Measurements from ENCODE around the gene CALCOCO1. TPM values are rescaled to one million over a fixed set of nuclear protein-coding genes. Genes with fewer than 3 reads are reported as not detected.

CALCOCO1 gene
- total RNA-seq, 1 experiment from 2014 or later: 48.0 TPM

GRCh38 chr12:53758730-53759103 is 31.5 kb upstream of the CALCOCO1 start:
- BruUV-seq (replicated peaks): no TSS peak

GRCh38 chr12:53758081-53758729 is 31.0 kb upstream of the CALCOCO1 start:
- Histone ChIP-seq H3K4me1 (ENCODE audit: control insufficient read depth, insufficient read depth, low read length) (peaks cover 23% of the 10 kb centered on the region), H3K9me3 (ENCODE audit: control insufficient read depth, insufficient read depth, low read depth, low read length) (no peaks in the 10 kb centered on the region), H3K36me3 (ENCODE audit: control insufficient read depth, insufficient read depth, low read length) (no peaks in the 10 kb centered on the region), H3K27ac (ENCODE audit: low read length) (no peak overlapping the region; the same call in 1 of the 2 replicates), H3K27me3 (ENCODE audit: control insufficient read depth, insufficient read depth, low read length) (no peaks in the 10 kb centered on the region), H3K4me3 (ENCODE audit: low read depth in 2 of 2, low read length in 2 of 2) (no peak overlapping the region)
- ChIA-PET POLR2A (no interaction called here), CTCF (interaction anchor here (1.4 to 4.1 kb wide), 2 partner anchors 12 kb away, joined by 4 to 19 read pairs; no protein-coding TSS in a partner anchor)
- in situ Hi-C loops (cut with HindIII; ENCODE audit: low pct_unique_long_range_greater_than_20kb, low sequenced_read_pairs) (no loop called here), intact Hi-C loops (cut with micrococcal nuclease; ENCODE audit: unreplicated experiment) (no loop called here)
- no peak for DNase-seq (ENCODE audit: low read depth, low spot score)
- TF ChIP-seq TCF7L2 (IDR thresholded peaks at IDR 0.05; ENCODE audit: low read depth, low read length) (no peak), CTCF (IDR thresholded peaks at IDR 0.05) (no peak)
- BruUV-seq (replicated peaks): no TSS peak
- no peak for ATAC-seq

More at GRCh38 chr12:53758730-53759103, 31.5 kb upstream of the CALCOCO1 start:
- ATAC-seq (no peak), DNase-seq (ENCODE audit: low read depth, low spot score) (no peak)
- Histone ChIP-seq H3K36me3 (ENCODE audit: control insufficient read depth, insufficient read depth, low read length) (no peaks in the 10 kb centered on the region), H3K27me3 (ENCODE audit: control insufficient read depth, insufficient read depth, low read length) (no peaks in the 10 kb centered on the region), H3K27ac (ENCODE audit: low read length) (no peak overlapping the region), H3K9me3 (ENCODE audit: control insufficient read depth, insufficient read depth, low read depth, low read length) (no peaks in the 10 kb centered on the region), H3K4me3 (ENCODE audit: low read depth in 2 of 2, low read length in 2 of 2) (no peak overlapping the region), H3K4me1 (ENCODE audit: control insufficient read depth, insufficient read depth, low read length) (peaks cover 22% of the 10 kb centered on the region)
- CTCF ChIA-PET: interaction anchor here (4.1 kb wide), 1 partner anchor 13 kb away, joined by 19 read pairs; no protein-coding TSS in a partner anchor
- intact Hi-C loops (cut with micrococcal nuclease; ENCODE audit: unreplicated experiment): no loop called here
- in situ Hi-C loops (cut with HindIII; ENCODE audit: low pct_unique_long_range_greater_than_20kb, low sequenced_read_pairs): no loop called here
- TF ChIP-seq TCF7L2 (IDR thresholded peaks at IDR 0.05; ENCODE audit: low read depth, low read length) (no peak), POLR2AphosphoS5 (IDR thresholded peaks at IDR 0.05; ENCODE audit: low read depth, low read length) (no peak), SIN3A (IDR thresholded peaks at IDR 0.05; ENCODE audit: borderline replicate concordance, insufficient read depth, low read depth, low read length) (no peak), CTCF (IDR thresholded peaks at IDR 0.05) (no peak)
- TF ChIP-seq, protein P1, sequence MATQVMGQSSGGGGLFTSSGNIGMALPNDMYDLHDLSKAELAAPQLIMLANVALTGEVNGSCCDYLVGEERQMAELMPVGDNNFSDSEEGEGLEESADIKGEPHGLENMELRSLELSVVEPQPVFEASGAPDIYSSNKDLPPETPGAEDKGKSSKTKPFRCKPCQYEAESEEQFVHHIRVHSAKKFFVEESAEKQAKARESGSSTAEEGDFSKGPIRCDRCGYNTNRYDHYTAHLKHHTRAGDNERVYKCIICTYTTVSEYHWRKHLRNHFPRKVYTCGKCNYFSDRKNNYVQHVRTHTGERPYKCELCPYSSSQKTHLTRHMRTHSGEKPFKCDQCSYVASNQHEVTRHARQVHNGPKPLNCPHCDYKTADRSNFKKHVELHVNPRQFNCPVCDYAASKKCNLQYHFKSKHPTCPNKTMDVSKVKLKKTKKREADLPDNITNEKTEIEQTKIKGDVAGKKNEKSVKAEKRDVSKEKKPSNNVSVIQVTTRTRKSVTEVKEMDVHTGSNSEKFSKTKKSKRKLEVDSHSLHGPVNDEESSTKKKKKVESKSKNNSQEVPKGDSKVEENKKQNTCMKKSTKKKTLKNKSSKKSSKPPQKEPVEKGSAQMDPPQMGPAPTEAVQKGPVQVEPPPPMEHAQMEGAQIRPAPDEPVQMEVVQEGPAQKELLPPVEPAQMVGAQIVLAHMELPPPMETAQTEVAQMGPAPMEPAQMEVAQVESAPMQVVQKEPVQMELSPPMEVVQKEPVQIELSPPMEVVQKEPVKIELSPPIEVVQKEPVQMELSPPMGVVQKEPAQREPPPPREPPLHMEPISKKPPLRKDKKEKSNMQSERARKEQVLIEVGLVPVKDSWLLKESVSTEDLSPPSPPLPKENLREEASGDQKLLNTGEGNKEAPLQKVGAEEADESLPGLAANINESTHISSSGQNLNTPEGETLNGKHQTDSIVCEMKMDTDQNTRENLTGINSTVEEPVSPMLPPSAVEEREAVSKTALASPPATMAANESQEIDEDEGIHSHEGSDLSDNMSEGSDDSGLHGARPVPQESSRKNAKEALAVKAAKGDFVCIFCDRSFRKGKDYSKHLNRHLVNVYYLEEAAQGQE (IDR thresholded peaks at IDR 0.05; ENCODE audit: insufficient read depth in 1 of 2, low read depth in 2 of 2, low read length in 1 of 2): no peak
- POLR2A ChIA-PET: no interaction called here
